Stimulated activated CD4-positive, alpha-beta T cell treated with anti-CD3 and anti-CD28 coated beads, Interleukin-1b, Interleukin-23, amount 100 ng/mL, for 4 hours (primary cell): Measurements from ENCODE around the gene SNX17.
"Not testable (repeated sequence)": the region's sequence is repeated elsewhere in the genome, so short reads cannot be mapped to it uniquely, and the experiment has no call there.

Experiments used
- DNase-seq, 2 donors: peaks; one replicate each; pipeline ENCODE4 v3.0.0-alpha.2; 2020; ENCODE audit warnings: low read depth in 2 of 2

The SNX17 gene

GRCh38 chr2:27398962-27399361 lies 28.5 kb downstream of the SNX17 start:
- DNase-seq = no peak

- no peak for DNase-seq
These were observed 30.1 kb downstream of the SNX17 start for GRCh38 chr2:27400348-27401135.

- DNase-seq = no peak
These were observed 37.5 kb downstream of the SNX17 start for GRCh38 chr2:27407798-27408491.

- no peak for DNase-seq
These were observed 38.3 kb downstream of the SNX17 start for GRCh38 chr2:27408601-27409320.

- DNase-seq = peak; percentile 95 to 97
These were observed 39.1 kb downstream of the SNX17 start, which contains the start of gene PPM1G for GRCh38 chr2:27409321-27410073. TSS of gene PPM1G (minus strand) at chr2:27409591. CDS start at chr2:27409422, 169 bp downstream.

GRCh38 chr2:27412419-27413152 lies 42.2 kb downstream of the SNX17 start:
- no peak for DNase-seq

- DNase-seq = no peak
These were observed 45.7 kb downstream of the SNX17 start for GRCh38 chr2:27416151-27416550.

- DNase-seq = no peak
These were observed 50.6 kb downstream of the SNX17 start for GRCh38 chr2:27420996-27421395.

- DNase-seq = no peak
These were observed 51.3 kb downstream of the SNX17 start for GRCh38 chr2:27421660-27422250.

GRCh38 chr2:27422958-27423357 lies 52.5 kb downstream of the SNX17 start:
- DNase-seq = no peak

GRCh38 chr2:27425039-27425438 lies 54.6 kb downstream of the SNX17 start:
- not testable (repeated sequence) for DNase-seq
